GM12891 (cell line): ENCODE measurements around the gene ASIC4.

Experiments used
- DNase-seq: peaks from one replicate; pipeline ENCODE4 v3.0.0; 2011; ENCODE audit warnings: low spot score; ENCODE audit not compliant: insufficient read length
- FAIRE-seq: peaks from 2 replicates; lab custom pipeline; 2011; peaks lifted over from hg19 to GRCh38; lab: Jason Lieb, UNC
- PAX5 ChIP-seq: IDR thresholded peaks from 2 replicates; pipeline ENCODE4 v1.6.1; 2011; ENCODE audit warnings: low read length, moderate library complexity, mild to moderate bottlenecking; ENCODE audit not compliant: insufficient read depth, severe bottlenecking
- POLR2A ChIP-seq: IDR thresholded peaks from 2 replicates; pipeline ENCODE4 v1.6.1; 2011; ENCODE audit warnings: low read depth, low read length, control low read depth
- POLR2AphosphoS5 ChIP-seq: IDR thresholded peaks from 2 replicates; pipeline ENCODE4 v1.6.1; 2011; ENCODE audit warnings: low read depth, low read length, control low read depth
- POU2F2 ChIP-seq: IDR thresholded peaks from 2 replicates; pipeline ENCODE4 v1.6.1; 2011; ENCODE audit warnings: low read depth, mild to moderate bottlenecking, control low read depth, low read length, moderate library complexity
- SPI1 ChIP-seq: IDR thresholded peaks from 2 replicates; pipeline ENCODE4 v1.6.1; 2011; ENCODE audit warnings: low read depth, low read length, control low read depth
- TAF1 ChIP-seq: IDR thresholded peaks from 2 replicates; pipeline ENCODE4 v1.6.1; 2011; ENCODE audit warnings: low read depth, low read length, control low read depth

Gene ASIC4

GRCh38 chr2:219571311-219572236, 57.3 kb downstream of the ASIC4 start, which contains the start of gene OBSL1:
OBSL1 (minus strand) TSS chr2:219571539; CDS start chr2:219571232, 307 bp downstream.
- TF ChIP-seq POLR2A (no peak), SPI1 (no peak), POLR2AphosphoS5 (no peak)
- FAIRE-seq: no peak

DNA sequence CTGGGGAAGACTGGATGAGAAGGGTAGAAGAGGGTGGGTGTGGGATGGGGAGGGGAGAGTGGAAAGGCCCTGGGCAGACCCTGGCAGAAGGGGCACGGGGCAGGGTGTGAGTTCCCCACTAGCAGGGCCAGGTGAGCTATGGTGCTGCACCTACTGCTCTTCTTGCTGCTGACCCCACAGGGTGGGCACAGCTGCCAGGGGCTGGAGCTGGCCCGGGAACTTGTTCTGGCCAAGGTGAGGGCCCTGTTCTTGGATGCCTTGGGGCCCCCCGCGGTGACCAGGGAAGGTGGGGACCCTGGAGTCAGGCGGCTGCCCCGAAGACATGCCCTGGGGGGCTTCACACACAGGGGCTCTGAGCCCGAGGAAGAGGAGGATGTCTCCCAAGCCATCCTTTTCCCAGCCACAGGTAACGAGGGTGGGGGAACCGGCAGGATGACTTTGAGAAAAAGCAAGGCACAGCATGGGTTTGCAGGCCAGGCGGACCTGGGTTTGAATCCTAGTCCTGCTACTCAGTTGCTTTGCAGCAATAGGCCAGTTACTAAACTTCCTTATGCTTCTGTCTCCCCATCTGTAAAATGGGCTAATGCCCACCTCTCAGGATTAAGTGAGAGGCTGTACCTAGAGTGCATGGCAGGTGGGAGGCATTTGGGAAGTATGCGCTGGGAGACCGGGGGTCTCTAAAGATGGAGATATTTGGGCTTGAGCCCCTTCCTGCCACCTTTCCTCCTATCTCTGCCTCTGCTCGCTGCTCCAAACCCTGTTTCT, 58.1 kb downstream of the ASIC4 start, which contains the start of gene INHA:
Gene INHA (plus strand): TSS at position 74 of the 765 bp plus-strand sequence. CDS start 65 bp downstream, at position 139.
- no peak for TF ChIP-seq POLR2A
- no peak for TF ChIP-seq POU2F2
- TF ChIP-seq SPI1: no peak
- TF ChIP-seq PAX5: no peak
- TF ChIP-seq POLR2AphosphoS5: no peak
- TF ChIP-seq TAF1: no peak
- no peak for DNase-seq
- no peak for FAIRE-seq

More at GRCh38 chr2:219571311-219572236, 57.3 kb downstream of the ASIC4 start, which contains the start of gene OBSL1:
- DNase-seq: no peak

DNA sequence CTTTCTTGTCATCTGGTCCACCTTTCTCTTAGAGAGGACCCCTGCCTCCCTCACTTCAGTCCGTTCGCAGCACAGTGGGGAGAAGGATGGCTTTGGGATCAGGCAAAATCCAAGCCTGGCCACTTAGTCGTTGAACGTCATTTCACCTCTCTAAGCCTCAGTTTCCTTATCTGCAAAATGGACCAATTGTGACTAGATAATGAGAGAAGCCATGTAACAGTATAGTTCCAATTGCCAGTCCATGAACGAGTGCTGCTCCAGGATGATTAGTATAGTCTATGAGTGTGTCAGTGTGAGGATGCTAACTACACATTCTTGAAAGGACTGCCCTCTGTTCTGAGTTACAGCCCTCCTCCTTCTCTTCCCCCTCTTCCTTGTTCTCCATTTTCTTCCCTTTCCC, 58.9 kb downstream of the ASIC4 start:
- TF ChIP-seq POU2F2: no peak
- no peak for TF ChIP-seq TAF1
- no peak for FAIRE-seq
- no peak for DNase-seq

GRCh38 chr2:219574484-219575311, 60.4 kb downstream of the ASIC4 start:
- TF ChIP-seq TAF1 (no peak), POU2F2 (no peak), SPI1 (no peak), PAX5 (no peak), POLR2AphosphoS5 (no peak), POLR2A (no peak)
- no peak for FAIRE-seq

GRCh38 chr2:219575566-219576504, 61.6 kb downstream of the ASIC4 start:
- no peak for FAIRE-seq

More at GRCh38 chr2:219574484-219575311, 60.4 kb downstream of the ASIC4 start:
- no peak for DNase-seq

DNA sequence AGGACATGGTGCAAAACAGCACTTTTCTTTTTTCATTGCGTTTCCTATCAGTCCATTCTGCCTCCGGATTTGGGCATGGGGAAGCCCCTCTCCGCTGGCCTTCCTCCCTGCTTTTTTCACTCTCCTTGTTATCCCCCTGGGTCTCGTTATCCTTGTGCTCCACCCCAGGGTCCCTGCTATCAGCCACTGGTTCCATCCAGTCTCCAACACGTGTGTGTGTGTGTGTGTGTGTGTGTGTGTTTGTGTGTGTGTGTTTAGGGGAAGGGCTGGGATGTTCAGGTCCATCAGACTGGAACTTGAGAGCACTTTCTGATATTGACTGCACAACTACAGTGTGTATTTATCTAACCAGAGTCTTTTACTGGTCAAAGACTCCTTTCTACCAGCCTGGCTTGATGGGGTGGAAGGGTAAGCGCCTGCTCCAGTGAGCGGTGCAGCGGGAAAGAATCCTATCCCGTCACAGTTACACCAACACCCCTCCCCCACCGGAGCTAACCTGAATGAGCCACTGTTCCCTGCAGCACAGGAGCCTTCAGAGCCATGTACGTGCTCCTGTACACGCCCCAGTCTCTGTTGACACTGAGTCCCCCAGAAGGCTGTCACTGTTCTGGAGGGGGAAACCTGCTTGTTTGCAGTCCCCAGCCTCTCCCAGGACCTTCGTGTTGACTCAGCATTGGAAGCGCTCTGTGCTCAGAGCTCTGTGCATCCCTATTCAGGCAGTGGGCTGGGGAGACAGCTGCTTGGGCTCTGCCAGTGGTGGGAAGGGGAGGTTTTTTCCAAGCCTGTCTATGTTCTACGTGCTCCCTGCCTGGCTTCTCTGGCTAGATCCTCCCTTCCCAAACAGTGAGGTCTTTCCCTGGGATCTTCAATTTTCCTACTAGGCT, 62.5 kb downstream of the ASIC4 start:
- FAIRE-seq (no peak), DNase-seq (no peak)
- TF ChIP-seq SPI1 (no peak), TAF1 (no peak), POLR2AphosphoS5 (no peak)

More at GRCh38 chr2:219575566-219576504, 61.6 kb downstream of the ASIC4 start:
- no peak for DNase-seq
- TF ChIP-seq PAX5 (no peak), TAF1 (no peak), SPI1 (no peak), POLR2AphosphoS5 (no peak), POU2F2 (no peak), POLR2A (no peak)

GRCh38 chr2:219578811-219579613, 64.7 kb downstream of the ASIC4 start:
- TF ChIP-seq SPI1 (no peak), PAX5 (no peak), POU2F2 (no peak), POLR2AphosphoS5 (no peak), POLR2A (no peak), TAF1 (no peak)
- no peak for DNase-seq
- no peak for FAIRE-seq
